Measurements from ENCODE around the gene OR10AG1. TPM values are rescaled to one million over a fixed set of nuclear protein-coding genes. Genes with fewer than 3 reads are reported as not detected.

The OR10AG1 gene
- not detected for total RNA-seq
- long read RNA-seq: 0 reads

- intact Hi-C loops (cut with micrococcal nuclease): no loop called here
- DNase-seq: no peak
Measured at GRCh38 chr11:55969845-55970244, at the start of gene OR10AG1. Gene OR10AG1, minus strand, starts transcription at chr11:55969945. Its CDS starts 38 bp downstream, at chr11:55969907.

GRCh38 chr11:56013805-56014204 is 44.1 kb upstream of the OR10AG1 start:
- DNase-seq (no peak), ATAC-seq (no peak)
- intact Hi-C loops (cut with micrococcal nuclease): no loop called here

More at GRCh38 chr11:55969845-55970244, at the start of gene OR10AG1:
- ATAC-seq: no peak

GRCh38 chr11:56010716-56011115 is 41.0 kb upstream of the OR10AG1 start:
- intact Hi-C loops (cut with micrococcal nuclease): no loop called here
- no peak for DNase-seq
- ATAC-seq: no peak

GRCh38 chr11:55994525-55994924 is 24.8 kb upstream of the OR10AG1 start, which contains the start of gene OR5F1:
Gene OR5F1, minus strand, starts transcription at chr11:55994625. Its CDS starts 0 bp downstream, at chr11:55994625.
- intact Hi-C loops (cut with micrococcal nuclease): no loop called here
- ATAC-seq: no peak

GRCh38 chr11:55970935-55971334 is 1.2 kb upstream of the OR10AG1 start:
- DNase-seq (no peak), ATAC-seq (no peak)
- intact Hi-C loops (cut with micrococcal nuclease): no loop called here

More at GRCh38 chr11:55994525-55994924, 24.8 kb upstream of the OR10AG1 start, which contains the start of gene OR5F1:
- DNase-seq: no peak

GRCh38 chr11:55967914-55968313 is 1.8 kb downstream of the OR10AG1 start:
- ATAC-seq (no peak), DNase-seq (no peak)
- intact Hi-C loops (cut with micrococcal nuclease): no loop called here

- ATAC-seq (no peak), DNase-seq (no peak)
- intact Hi-C loops (cut with micrococcal nuclease): no loop called here
Measured at GRCh38 chr11:55966391-55966790, 3.4 kb downstream of the OR10AG1 start.

- DNase-seq: no peak
- no peak for ATAC-seq
- intact Hi-C loops (cut with micrococcal nuclease): no loop called here
Measured at GRCh38 chr11:55956521-55956920, 13.2 kb downstream of the OR10AG1 start.

GRCh38 chr11:55949330-55949729 is 20.4 kb downstream of the OR10AG1 start:
- intact Hi-C loops (cut with micrococcal nuclease): loop anchor here (10.0 kb wide), 1 partner anchor 835 kb away; no protein-coding TSS in a partner anchor
- ATAC-seq (no peak), DNase-seq (no peak)

- ATAC-seq (no peak), DNase-seq (no peak)
- intact Hi-C loops (cut with micrococcal nuclease): loop anchor here (10.0 kb wide), 1 partner anchor 842 kb away; no protein-coding TSS in a partner anchor
Measured at GRCh38 chr11:55942785-55943392, 26.9 kb downstream of the OR10AG1 start.

- no peak for ATAC-seq
- intact Hi-C loops (cut with micrococcal nuclease): no loop called here
- no peak for DNase-seq
Measured at GRCh38 chr11:55936300-55936699, 33.4 kb downstream of the OR10AG1 start, which contains the start of gene OR5I1. Gene OR5I1, minus strand, starts transcription at chr11:55936400. Its CDS starts 0 bp downstream, at chr11:55936400.

- intact Hi-C loops (cut with micrococcal nuclease): no loop called here
- DNase-seq (no peak), ATAC-seq (no peak)
Measured at GRCh38 chr11:55920537-55920936, 49.2 kb downstream of the OR10AG1 start.

Other genes starting within 250 kb of the OR10AG1 start
- not detected for gene OR5D13, start 196.5 kb downstream of the OR10AG1 start, total RNA-seq
- not detected for gene OR5D14, start 174.4 kb downstream of the OR10AG1 start, total RNA-seq
- gene OR5L1, start 158.6 kb downstream of the OR10AG1 start, total RNA-seq: not detected
- gene OR5D18, start 150.3 kb downstream of the OR10AG1 start, total RNA-seq: not detected
- gene OR5L2, start 142.7 kb downstream of the OR10AG1 start, total RNA-seq: not detected
- not detected for gene OR5D16, start 131.2 kb downstream of the OR10AG1 start, total RNA-seq
- not detected for gene TRIM51, start 86.6 kb downstream of the OR10AG1 start, total RNA-seq
- gene OR5W2, start 55.4 kb downstream of the OR10AG1 start, total RNA-seq: not detected
- gene OR5I1, start 33.5 kb downstream of the OR10AG1 start, total RNA-seq: not detected
- gene OR5F1, start 24.7 kb upstream of the OR10AG1 start, total RNA-seq: not detected
- not detected for gene OR5AS1, start 57.7 kb upstream of the OR10AG1 start, total RNA-seq
- not detected for gene OR8I2, start 123.4 kb upstream of the OR10AG1 start, total RNA-seq
- gene OR8H2, start 133.7 kb upstream of the OR10AG1 start, total RNA-seq: not detected
- not detected for gene OR8H3, start 152.4 kb upstream of the OR10AG1 start, total RNA-seq
- not detected for gene OR8J3, start 170.3 kb upstream of the OR10AG1 start, total RNA-seq
- gene OR8K5, start 190.4 kb upstream of the OR10AG1 start, total RNA-seq: not detected
- gene OR5J2, start 206.7 kb upstream of the OR10AG1 start, total RNA-seq: not detected

All from left ventricle myocardium superior (tissue), 1 donor.